GM19025 (cell line): ENCODE results near the gene GPHA2.
"Not testable (repeated sequence)": the region's sequence is repeated elsewhere in the genome, so short reads cannot be mapped to it uniquely, and the experiment has no call there.

ENCODE experiments used
- ATAC-seq: cut with Tn5 transposase; IDR thresholded peaks from one replicate; pipeline ENCODE4 v1.9.1; 2021; ENCODE audit warnings: mild to moderate bottlenecking, low read depth, moderate library complexity; ENCODE audit not compliant: unreplicated experiment

The GPHA2 gene, protein sequence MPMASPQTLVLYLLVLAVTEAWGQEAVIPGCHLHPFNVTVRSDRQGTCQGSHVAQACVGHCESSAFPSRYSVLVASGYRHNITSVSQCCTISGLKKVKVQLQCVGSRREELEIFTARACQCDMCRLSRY

DNA sequence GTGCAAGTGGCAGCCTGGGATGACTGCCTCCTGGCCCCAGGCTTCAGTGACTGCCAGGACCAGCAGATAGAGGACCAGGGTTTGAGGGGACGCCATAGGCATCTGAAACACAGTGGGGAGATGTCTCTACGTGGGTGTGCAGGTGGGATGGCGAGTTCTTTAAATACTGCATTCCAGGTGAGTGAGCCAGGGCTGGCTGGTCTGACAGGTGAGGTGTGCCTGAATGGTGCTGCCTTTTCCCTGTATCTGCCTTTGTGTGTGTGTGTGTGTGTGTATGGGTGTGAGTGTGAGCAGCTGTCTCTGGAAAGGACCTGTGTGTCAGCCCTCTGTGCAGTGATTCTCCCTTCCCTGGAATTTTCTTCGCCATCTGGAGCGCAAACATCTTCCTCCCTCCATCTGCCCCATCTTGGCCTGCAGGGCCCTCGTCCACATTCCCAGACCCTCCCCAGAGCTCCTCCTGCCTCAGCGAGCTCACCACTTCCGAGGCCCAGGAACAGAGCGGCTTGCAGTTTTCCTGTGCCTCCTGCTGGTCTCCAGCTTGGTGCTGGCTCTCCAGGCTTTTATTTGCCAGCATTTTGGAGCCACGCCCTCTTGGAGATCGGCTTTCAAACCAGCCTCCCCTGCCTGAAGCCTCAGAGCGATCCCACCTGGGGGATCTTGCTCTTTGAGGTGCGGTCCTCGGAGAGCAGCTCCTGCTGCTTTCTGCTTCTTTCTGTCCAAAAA lies at the start of gene GPHA2:
Gene GPHA2, minus strand, starts transcription at position 535 of the 723 bp plus-strand sequence. Its CDS starts 433 bp downstream, at position 102.
- ATAC-seq = no peak

DNA sequence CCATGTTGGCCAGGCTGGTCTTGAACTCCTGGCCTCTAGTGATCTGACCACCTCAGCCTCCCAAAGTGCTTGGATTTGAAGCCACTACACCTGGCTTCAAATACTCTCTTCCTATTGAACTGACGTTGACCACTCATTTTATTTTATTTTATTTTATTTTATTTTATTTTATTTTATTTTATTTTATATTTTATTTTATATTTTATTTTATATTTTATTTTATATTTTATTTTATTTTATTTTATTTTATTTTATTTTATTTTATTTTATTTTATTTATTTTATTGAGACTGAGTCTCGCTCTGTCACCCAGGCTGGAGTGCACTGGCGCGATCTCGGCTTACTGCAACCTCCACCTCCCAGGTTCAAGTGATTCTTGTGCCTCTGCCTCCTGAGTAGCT lies 47.6 kb upstream of the GPHA2 start:
- ATAC-seq = not testable (repeated sequence)

DNA sequence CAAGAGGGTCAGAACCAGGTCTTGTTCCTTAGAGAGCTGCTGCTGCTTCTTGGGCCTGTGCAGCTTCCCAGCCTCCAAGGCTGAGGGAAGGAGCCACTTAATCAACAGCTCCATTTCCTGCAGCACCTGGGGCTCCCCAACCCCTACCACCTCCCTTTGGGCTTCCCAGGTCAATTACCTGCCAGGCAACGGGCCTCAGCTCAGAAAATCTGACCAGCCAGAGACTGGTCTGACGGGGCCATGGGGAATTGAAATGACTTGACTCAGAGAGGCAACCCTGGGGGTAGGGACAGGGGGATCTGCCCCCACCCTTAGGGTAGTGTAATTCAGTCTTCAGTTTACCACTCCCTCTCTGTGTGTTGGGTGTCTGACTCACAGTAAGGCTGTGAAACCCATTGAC lies 41.0 kb upstream of the GPHA2 start:
- ATAC-seq = no peak

DNA sequence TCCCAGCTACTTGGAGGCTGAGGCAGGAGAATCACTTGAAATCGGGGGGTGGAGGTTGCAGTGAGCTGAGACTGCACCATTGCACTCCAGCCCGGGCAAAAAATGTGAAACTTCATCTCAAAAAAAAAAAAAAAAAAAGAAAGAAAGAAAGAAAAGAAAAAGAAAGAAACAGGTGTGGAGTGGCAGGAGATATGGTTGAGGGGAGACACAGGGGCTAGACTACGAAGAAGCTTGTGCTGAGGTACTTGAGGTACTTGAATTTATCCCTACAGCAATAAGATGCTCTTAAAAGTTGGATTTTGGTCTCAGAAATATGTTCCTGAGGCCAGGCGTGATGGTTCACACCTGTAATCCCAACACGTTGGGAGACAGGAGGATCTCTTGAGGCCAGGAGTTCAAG lies 38.4 kb upstream of the GPHA2 start:
- no peak for ATAC-seq

DNA sequence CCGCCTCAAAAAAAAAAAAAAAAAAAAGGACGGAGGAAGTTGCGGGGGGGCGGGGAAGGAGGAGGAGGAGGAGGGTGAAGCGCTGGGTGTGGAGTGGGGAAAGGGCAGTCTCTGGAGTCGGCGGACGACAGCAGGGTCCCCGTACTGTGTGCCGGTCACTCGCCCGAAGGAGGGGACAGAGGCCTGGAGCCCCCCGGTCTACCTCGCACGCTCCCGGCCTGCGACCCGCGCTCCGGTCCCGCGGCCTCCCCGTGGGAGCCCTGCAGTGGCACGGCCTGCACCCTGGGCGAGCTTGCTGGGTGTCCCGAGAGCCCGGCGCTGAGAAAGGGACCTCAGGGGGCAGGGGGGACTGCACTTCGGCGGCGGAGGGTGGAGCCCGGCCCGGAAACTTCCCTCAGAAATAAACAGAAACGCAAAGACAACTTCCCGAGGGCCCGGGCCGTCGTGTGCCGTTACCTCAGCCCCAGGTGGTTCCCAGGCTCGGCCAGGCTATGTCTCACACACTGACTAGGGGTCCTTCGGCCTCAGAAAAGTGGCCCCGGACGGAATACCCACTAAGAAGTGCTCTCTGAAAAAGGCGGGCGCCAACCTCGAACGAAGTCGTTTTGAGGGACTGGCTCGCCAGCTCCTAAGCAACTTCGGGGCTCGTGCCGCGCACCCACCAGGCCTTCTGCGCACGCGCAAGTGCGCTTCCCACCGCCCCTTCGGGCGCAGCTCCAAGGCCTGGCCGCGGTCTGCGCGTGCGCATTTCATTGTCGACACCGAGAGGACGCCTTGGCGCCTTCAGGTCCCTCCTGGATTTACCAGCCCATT lies 35.9 kb upstream of the GPHA2 start, which contains the start of gene MAJIN:
Gene MAJIN, minus strand, starts transcription at position 688 of the 813 bp plus-strand sequence. CDS start 12,703 bp downstream, outside the sequence.
- ATAC-seq = no peak

DNA sequence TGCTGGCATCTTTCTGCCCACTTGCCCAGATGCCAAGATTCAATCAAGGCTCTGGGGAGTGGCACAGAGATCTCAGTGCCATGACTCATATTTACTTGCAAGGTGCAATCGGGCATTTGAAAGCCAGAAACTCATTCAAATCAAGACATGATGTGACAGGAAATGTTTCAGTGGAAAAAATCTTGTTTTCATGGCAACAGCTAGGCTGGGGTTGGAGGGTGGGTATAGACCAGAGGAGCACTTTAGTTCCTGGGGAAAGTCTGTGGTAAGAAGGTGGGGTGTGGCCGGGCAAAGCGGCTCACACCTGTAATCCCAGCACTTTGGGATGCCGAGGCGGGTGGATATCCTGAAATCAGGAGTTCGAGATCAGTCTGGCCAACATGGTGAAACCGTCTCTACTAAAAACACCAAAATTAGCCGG lies 35.0 kb upstream of the GPHA2 start:
- no peak for ATAC-seq

DNA sequence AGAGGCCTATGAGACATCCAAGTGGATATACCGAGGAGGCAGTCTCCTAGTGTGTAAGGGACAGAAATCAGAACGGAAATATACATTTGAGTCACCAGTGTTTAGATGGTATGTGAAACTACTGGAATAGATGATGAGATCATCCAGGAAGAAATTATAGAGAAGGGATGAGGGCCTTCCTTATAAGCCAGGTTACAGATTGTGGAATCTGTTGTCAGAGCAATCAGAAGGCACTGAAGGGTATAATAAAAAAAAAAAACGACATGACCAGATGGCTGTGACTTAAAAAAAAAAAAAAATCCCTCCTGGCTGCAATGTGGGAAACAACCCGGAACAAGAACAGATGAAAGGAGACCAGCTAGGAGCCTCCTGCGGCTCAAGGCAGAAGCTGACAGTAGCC lies 33.5 kb upstream of the GPHA2 start:
- ATAC-seq = no peak

DNA sequence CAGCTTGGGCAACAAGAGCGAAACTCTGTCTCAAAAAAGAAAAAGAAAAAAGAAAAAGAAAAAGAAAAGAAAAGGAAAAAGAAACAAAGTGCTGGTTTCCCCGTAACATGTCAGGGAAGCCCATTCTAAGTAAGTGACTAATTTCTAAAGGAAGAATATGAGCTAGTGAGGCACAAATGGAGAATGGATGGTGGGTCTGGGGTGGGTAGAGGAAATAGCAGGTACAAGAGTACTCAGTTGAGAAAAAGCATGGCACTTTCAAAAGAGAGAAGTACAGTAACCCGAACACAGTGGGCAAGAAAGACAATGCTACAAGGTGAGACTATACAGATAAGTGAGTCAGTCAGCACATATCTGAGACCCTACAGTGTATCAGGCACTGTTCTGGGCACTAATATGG lies 31.7 kb upstream of the GPHA2 start:
- ATAC-seq = no peak

DNA sequence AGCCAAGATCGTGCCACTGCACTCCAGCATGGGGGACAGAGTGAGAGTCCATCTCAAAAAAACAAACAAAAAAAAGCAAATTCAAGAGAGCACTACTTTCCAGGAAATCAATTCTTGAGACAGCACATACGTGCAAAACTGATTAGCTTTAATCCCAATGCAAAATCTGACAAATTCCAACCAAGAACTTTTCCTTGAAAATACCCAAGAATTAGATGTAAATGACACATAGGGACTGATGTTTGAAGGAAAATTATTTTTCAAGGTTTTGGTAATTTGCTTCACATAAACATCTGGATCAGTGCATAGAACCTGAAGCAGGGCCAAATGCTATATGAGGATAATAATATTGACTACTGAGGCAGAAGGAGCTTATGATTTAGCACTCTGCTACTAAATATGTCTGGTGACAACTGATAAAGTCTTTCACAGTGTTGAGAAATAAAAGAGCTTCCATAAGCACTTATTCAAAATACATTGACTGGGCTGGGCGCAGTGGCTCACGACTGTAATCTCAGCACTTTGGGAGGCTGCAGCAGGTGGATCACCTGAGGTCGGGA lies 27.5 kb upstream of the GPHA2 start:
- ATAC-seq = no peak

DNA sequence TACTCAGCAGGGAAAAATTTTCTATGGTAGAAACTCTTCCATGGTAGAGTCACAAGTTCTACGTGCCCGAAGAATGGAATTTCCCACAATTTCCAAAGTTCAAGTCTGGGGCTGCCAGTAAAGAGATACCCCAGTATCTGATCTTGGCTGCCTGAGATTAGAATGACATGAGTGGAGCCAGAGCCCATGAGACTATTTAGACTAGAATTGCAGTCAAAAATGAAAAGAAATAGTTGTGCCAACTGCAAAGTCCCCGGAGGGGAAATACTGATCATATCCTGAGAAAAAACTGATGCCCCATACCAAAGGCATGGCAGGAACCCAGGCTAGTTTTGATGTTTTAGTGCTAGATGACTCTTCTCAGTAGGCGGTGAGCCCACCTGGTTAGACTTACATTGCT lies 25.0 kb upstream of the GPHA2 start:
- no peak for ATAC-seq

DNA sequence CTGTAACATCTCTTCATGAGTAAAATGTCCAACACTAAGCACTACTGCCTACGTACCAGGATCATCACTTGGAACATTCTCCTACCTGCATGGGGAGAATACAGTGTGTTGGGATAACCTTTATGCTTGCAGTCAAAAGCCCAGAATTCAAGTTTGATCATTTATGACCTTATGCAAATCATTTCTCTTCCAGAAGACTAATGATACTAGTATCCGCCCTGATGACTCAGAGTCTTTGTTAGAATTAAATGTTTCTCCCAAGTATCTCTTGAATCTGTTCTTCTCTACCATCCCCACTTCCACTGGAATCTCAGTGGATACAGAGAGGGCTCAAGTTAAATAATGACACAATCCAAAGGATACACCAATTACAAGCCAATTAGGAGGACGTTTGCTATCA lies 23.8 kb upstream of the GPHA2 start:
- ATAC-seq = no peak

DNA sequence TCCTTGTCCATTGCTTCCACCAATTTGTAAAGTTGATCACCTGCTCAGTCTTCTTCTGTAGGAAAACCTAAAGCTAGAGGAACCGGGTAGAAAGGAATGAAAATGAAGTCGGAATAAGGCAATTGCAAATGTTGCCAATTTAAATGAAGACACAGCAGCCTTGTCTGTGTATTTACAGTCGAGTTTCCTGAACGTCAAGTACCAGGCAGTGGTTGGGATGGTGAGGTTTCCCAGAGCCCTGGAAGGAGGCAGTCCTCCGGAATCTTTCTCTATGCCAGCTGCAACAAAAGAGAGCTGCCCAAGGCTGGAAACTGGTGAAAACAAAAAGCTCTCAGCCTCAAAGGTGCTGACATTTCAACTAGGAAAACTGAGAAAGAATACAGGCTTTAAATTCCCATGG lies 18.5 kb upstream of the GPHA2 start:
- ATAC-seq = no peak

DNA sequence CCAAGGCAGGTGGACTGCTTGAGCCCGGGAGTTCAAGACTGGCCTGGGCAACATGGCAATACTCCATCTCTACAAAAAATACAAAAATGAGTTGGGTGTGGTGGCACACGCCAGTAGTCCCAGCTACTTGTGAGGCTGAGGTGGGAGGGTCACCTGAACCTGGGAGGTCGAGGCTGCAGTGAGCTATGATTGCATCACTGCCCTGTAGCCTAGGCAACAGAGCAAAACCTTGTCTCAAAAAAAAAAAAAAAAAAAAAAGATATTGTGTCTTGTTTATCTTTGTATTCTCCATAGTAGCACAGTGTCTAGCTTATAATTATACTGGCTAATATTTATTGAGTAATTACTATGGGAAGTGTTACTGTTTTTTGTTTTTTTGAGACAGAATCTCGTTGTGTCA lies 15.8 kb upstream of the GPHA2 start:
- ATAC-seq = no peak

DNA sequence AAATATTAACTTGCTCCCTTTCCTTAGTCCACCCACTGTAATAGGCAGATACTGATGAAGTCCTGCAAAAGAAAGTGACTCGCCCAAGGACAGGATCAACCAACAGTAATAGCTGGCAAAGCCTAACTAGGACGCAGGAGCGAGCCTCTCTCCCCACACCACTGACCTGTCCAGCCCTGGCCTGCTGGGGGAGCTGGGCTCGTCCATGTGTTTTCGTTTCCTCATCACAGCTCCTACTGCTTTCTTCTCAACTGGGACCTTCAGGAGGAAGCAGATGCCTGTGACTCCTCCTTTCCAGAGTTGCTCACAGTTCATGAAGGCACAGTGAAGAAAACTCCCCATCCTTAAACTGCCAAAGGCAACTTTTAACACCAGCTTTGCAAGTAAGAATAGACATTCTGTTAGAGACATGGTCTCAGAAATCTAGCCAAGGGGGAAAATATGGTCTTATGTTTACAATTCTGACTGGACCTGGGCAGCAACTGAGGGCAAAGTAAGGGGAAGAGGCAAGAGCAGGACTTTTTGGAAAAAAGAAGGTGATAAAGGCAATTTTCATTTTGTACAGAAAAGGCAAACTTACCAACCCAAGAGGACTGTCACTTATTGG lies 11.6 kb upstream of the GPHA2 start:
- ATAC-seq = no peak

DNA sequence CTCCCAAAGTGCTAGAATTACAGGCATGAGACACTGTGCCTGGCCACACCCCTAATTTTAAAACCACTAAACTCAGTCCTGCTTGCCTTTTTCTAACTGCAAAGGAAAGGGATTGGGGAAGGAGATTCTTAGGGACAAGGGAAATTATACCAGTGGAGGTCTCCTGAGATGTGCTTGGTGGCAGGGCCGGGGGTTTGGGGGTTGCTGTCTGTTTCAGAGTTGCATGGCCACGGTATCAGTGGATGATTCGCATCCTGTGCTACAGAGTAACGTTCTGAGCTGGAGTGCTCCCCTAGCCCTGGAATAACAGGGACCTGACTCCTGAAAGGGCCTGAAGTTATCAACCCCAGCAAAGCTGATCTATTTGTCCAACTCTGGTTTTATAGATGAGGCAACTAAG lies 846 bp upstream of the GPHA2 start:
- no peak for ATAC-seq

DNA sequence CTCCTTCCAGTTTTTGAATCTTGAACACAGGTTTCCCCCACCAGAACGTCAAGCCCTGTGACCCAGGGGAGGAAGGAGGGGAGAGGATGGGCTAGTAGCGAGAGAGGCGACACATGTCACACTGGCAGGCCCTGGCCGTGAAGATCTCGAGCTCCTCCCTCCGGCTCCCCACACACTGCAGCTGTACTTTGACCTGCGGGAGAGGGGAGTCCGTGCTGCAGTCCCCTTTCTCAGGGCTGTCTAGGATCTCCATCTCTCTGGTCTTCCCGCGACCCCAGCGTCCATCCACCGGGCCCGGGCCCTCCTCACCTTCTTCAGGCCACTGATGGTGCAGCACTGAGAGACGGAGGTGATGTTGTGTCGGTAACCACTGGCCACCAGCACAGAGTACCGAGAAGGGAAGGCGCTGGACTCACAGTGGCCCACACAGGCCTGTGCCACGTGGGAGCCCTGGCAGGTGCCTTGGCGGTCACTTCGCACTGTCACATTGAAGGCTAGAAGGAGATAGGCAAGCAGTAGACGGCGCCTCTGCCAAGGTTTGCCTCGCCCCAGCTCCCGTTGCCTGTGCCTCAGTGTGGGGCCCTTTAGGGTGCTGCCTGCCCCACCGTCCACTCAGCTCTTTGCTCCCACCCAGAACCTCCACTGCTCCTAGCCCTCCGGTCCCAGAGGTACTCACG lies 873 bp downstream of the GPHA2 start:
- no peak for ATAC-seq

DNA sequence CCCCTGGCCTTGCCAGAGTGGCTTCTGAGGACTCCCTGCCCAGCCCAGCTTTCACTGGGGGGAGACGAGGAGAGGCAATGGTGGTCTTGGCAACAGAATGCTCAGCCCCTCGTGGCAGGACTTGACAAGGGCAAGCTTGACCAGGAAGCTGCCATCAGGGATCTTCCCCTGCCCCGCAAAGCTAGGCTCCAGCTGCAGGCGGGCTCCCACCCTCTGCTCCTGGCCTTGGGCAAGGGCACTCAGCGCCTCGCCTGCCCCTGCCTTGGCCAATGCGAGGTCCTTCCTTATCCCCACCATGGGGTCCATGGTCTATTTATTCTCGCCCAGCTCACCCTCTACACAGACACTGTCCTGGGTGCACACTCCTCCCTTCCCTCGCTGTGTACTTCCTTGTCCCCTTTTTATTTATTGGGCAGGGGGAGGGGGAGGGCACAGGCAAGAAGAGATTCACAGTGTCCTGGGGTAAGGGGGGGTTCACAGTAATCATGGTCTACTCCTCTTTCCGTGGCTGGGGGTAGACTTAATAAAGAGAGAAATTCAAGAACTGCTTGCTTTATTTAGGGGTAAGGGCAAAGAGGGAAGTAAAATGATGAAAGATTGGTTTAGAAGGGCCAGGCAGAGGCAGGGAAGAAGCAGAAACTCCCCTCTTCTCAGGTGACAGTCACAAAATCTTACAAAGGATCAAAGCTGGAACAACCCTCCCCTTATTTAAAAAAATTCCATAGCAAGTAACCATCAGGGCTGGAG lies 1.6 kb downstream of the GPHA2 start:
- ATAC-seq = no peak

DNA sequence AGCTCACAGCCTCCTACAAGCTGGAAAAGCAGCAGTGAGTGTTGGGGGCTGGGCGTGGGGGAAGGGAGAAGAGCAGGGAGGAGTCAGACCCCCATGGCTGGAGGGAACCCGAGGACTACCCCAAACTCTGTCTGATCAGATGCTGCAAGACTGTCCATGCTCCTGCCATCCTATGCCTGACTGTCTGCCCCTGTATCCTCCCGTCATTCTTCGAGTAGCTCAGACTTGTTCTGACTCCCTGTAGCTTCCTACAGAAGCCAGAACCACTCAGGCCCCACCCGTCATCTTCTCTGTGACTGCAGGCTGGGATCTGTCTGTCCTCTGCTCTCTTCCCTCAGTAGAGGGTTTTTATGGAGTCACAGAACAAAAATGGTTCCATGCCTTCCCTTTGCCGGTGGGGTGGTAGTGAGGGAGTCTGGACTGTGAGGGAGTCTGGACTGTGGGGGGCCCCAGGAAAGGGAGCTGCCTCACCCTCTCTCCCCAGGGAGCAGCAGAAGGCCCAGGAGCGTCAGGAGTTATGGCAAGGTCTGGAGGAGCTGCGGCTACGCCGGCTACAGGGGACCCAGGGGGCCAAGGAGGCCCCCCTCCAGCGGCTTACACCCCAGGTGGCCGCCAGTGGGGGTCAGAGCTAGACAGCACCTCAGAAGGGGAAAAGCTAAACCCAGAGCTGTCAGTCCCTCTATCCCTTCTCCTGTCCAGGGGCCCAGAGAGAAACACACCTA lies 2.3 kb downstream of the GPHA2 start:
- ATAC-seq = no peak

DNA sequence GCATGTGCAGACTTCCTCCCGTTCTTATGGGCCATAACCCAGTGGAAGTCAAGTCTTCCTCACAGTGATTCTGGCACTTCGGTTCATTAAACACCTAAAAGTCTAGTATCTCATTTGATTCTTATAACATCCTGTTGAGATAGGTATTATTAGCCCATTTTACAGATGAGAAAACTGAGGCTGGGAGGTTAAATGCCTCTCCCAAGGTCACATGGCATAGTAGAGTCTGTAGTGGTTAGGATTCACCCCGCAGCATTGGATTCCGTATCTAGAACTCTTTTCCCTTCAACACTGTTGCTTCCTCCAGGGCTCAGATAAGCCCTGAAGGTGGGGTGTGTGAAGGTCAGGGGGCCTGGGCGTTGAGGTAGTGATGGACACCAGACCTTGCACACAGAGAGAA lies 3.4 kb downstream of the GPHA2 start:
- no peak for ATAC-seq
